ENCODE data around the gene POM121L2.

DNA sequence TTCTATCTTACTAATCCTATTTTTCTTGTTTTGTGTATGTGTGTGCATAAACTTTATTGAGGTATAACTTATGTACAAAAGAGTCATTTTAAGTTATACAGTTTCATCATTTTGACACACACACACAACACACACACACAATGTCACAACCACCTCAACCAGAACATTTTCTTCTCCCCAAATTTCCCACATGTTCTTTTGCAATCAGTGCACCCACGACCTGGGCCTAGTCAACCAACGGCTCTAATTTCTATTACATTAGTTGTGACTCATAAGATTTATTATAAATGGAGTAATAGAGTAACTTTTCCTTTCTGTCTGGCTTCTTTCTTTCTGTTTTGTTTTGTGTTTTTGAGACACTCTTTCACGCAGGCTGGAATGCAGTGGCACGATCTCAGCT is 9.8 kb upstream of the POM121L2 start:
- TF ChIP-seq POLR2A (IDR thresholded peaks at IDR 0.05) = no peak
- TF ChIP-seq, protein P1, sequence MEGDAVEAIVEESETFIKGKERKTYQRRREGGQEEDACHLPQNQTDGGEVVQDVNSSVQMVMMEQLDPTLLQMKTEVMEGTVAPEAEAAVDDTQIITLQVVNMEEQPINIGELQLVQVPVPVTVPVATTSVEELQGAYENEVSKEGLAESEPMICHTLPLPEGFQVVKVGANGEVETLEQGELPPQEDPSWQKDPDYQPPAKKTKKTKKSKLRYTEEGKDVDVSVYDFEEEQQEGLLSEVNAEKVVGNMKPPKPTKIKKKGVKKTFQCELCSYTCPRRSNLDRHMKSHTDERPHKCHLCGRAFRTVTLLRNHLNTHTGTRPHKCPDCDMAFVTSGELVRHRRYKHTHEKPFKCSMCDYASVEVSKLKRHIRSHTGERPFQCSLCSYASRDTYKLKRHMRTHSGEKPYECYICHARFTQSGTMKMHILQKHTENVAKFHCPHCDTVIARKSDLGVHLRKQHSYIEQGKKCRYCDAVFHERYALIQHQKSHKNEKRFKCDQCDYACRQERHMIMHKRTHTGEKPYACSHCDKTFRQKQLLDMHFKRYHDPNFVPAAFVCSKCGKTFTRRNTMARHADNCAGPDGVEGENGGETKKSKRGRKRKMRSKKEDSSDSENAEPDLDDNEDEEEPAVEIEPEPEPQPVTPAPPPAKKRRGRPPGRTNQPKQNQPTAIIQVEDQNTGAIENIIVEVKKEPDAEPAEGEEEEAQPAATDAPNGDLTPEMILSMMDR (IDR thresholded peaks at IDR 0.05) = no peak
